HepG2 (cell line): ENCODE measurements around the gene LMF2. TPM values are rescaled to one million over a fixed set of nuclear protein-coding genes. Genes with fewer than 3 reads are reported as not detected.

ENCODE experiments used
- ATAC-seq: fragments of 200-7000 bp; cut with Tn5 transposase; 3 replicates; pipeline ENCODE4 v1.9.1; 2020; ENCODE audit warnings: mild to moderate bottlenecking, moderate library complexity
- BruUV-seq: library from RNA; stranded (reverse); fragments of 400-500 nt; replicated peaks from 2 replicates; lab custom pipeline; 2021; lab: Mats Ljungman, UMichigan
- CTCF ChIA-PET: fragments of 300-600 bp; formaldehyde crosslinking; extraction: SDS; loops from one replicate; lab custom pipeline; 2021; ENCODE audit warnings: low total read pairs, inconsistent platforms, low intra/inter-chr PET ratio; lab: Yijun Ruan, JAX
- POLR2A ChIA-PET: fragments of 350-600 bp; sonication (Branson Sonifier 250); formaldehyde crosslinking; loops from one replicate; lab custom pipeline; 2020; ENCODE audit warnings: antibody characterized with exemption, inconsistent platforms; lab: Yijun Ruan, JAX
- DNase-seq: peaks from one replicate; pipeline ENCODE4 v3.0.0-alpha.2; 2015; ENCODE audit warnings: low spot score
- FAIRE-seq: peaks from 3 replicates; lab custom pipeline; 2011; peaks lifted over from hg19 to GRCh38; lab: Jason Lieb, UNC
- H2AFZ ChIP-seq: one replicate; pipeline ENCODE4 v1.6.1; 2011; ENCODE audit warnings: low read length, inconsistent platforms
- H3K27ac ChIP-seq: fragments of 300-600 bp; 3 replicates; pipeline ENCODE4 v1.8.0; 2011; ENCODE audit warnings: mixed run types, mild to moderate bottlenecking, mixed read lengths, low read length, inconsistent platforms; ENCODE audit not compliant: insufficient read depth; ENCODE audit errors: extremely low read length
- H3K27me3 ChIP-seq, 2 experiments: fragments of 200-600 bp in 1 of 2; 2 replicates in 1 of 2; 3 replicates in 1 of 2; pipeline versions ENCODE4 v1.6.0 to v1.8.0; 2011; ENCODE audit warnings: low read length in 2 of 2, mild to moderate bottlenecking in 2 of 2, moderate library complexity in 2 of 2, inconsistent platforms in 1 of 2; ENCODE audit not compliant: insufficient read depth in 2 of 2, control insufficient read depth in 1 of 2
- H3K36me3 ChIP-seq, 2 experiments: fragments of 200-600 bp in 1 of 2; replicated peaks in 1 of 2; 2 replicates in 1 of 2; 3 replicates in 1 of 2; pipeline versions ENCODE4 v1.5.1 to v1.8.0; 2011; ENCODE audit warnings: low read length in 2 of 2, inconsistent platforms in 1 of 2; ENCODE audit not compliant: insufficient read depth in 2 of 2, control insufficient read depth in 1 of 2
- H3K4me1 ChIP-seq: 2 replicates; pipeline ENCODE4 v1.5.1; 2012; ENCODE audit warnings: low read length, inconsistent platforms; ENCODE audit not compliant: insufficient read depth
- H3K4me2 ChIP-seq: 2 replicates; pipeline ENCODE4 v1.6.0; 2011; ENCODE audit warnings: low read depth, low read length, inconsistent platforms
- H3K4me3 ChIP-seq, 3 experiments: fragments of 200-600 bp in 1 of 3; sonication (generic), shearing (Covaris generic) in 1 of 3; replicated peaks in 1 of 3; 2 replicates each; pipeline ENCODE4 v1.5.1; 2011 to 2016; ENCODE audit warnings: low read length in 3 of 3, inconsistent platforms in 2 of 3, low read depth in 2 of 3, mild to moderate bottlenecking in 2 of 3, control low read depth in 1 of 3, mixed read lengths in 1 of 3; ENCODE audit not compliant: insufficient read depth in 1 of 3
- H3K79me2 ChIP-seq: one replicate; pipeline ENCODE4 v1.6.1; 2011; ENCODE audit warnings: low read length, inconsistent platforms; ENCODE audit not compliant: insufficient read depth
- H3K9ac ChIP-seq: 2 replicates; pipeline ENCODE4 v1.6.0; 2011; ENCODE audit warnings: mild to moderate bottlenecking, low read depth, low read length, inconsistent platforms; ENCODE audit not compliant: insufficient read depth
- H3K9me3 ChIP-seq: 2 replicates; pipeline ENCODE4 v1.5.1; 2012; ENCODE audit warnings: mild to moderate bottlenecking, low read length
- H4K20me1 ChIP-seq: 2 replicates; pipeline ENCODE4 v1.6.0; 2011; ENCODE audit warnings: inconsistent platforms, mild to moderate bottlenecking, low read length, moderate library complexity; ENCODE audit not compliant: insufficient read depth
- AGO2 ChIP-seq: fragments of 200-400 bp; formaldehyde crosslinking; optimal IDR thresholded peaks from 2 replicates; pipeline ENCODE3; 2017; ENCODE audit warnings: mild to moderate bottlenecking, low read depth, low read length, moderate library complexity
- BCL6 ChIP-seq: IDR thresholded peaks from 2 replicates; pipeline ENCODE4 v1.6.1; 2016; ENCODE audit warnings: missing genetic modification reagents, missing compliant biosample characterization
- ESRRA ChIP-seq: sonication (generic); formaldehyde crosslinking; IDR thresholded peaks from 2 replicates; pipeline ENCODE4 v1.5.1; 2020; ENCODE audit warnings: mild to moderate bottlenecking, low read depth, missing genetic modification reagents
- ISL2 ChIP-seq: sonication (generic); formaldehyde crosslinking; IDR thresholded peaks from 2 replicates; pipeline ENCODE4 v1.5.0; 2020; ENCODE audit warnings: missing genetic modification reagents
- NBN ChIP-seq: fragments of 450-650 bp; conservative IDR thresholded peaks from 2 replicates; pipeline ENCODE4 v1.6.1; 2017
- NR2C2 ChIP-seq: sonication (generic); formaldehyde crosslinking; IDR thresholded peaks from 2 replicates; pipeline ENCODE4 v1.4.0; 2020; ENCODE audit warnings: missing genetic modification reagents, mild to moderate bottlenecking, moderate library complexity, borderline replicate concordance
- NR2F2 ChIP-seq: IDR thresholded peaks from 2 replicates; pipeline ENCODE4 v1.6.1; 2012; ENCODE audit warnings: low read depth, inconsistent platforms, borderline replicate concordance
- WIZ ChIP-seq: sonication (generic); formaldehyde crosslinking; IDR thresholded peaks from 2 replicates; pipeline ENCODE4 v1.5.1; 2020; ENCODE audit warnings: mild to moderate bottlenecking, missing genetic modification reagents
- ZBTB3 ChIP-seq: sonication (generic); formaldehyde crosslinking; IDR thresholded peaks from 2 replicates; pipeline ENCODE4 v1.4.0; 2020; ENCODE audit warnings: low read depth, mild to moderate bottlenecking, moderate library complexity, missing genetic modification reagents, borderline replicate concordance
- ZNF484 ChIP-seq: sonication (generic); formaldehyde crosslinking; IDR thresholded peaks from 2 replicates; pipeline ENCODE4 v1.5.1; 2020; ENCODE audit warnings: mild to moderate bottlenecking, low read depth, missing genetic modification reagents, borderline replicate concordance
- WGBS: methylation state at CpG from one replicate; pipeline ENCODE4 v1.1.6; 2017; ENCODE audit warnings: low lambda C conversion rate; 5-methylcytosine and 5-hydroxymethylcytosine counted together
- in situ Hi-C: cut with HindIII; loops from 2 replicates; pipeline ENCODE4 v1.10.0; 2017; ENCODE audit warnings: low pct_unique_long_range_greater_than_20kb; ENCODE audit not compliant: extremely low pct_ligation_motif_present
- intact Hi-C: fragments of 100-400 bp; cut with micrococcal nuclease; formaldehyde crosslinking; loops from one replicate; pipeline ENCODE4 v1.10.0; 2022; ENCODE audit not compliant: unreplicated experiment
- polyA plus RNA-seq, 8 experiments: library from polyadenylated mRNA; depleted of rRNA in 3 of 8; stranded (reverse) in 7 of 8; unstranded in 1 of 8; fragments of >200 nt; fragmentation: Illumina TruSeq in 4 of 8; extraction: Trizol in 4 of 8; gene quantifications; 2 replicates each; pipeline versions ENCODE4 v1.2.1 to v1.2.3, GENCODE V29; 2011 to 2016; ENCODE audit warnings: low read depth in 4 of 8, missing spikeins in 1 of 8, mixed read lengths in 1 of 8; ENCODE audit not compliant: insufficient read depth in 1 of 8
- total RNA-seq, 5 experiments: library from RNA; depleted of rRNA; stranded (reverse); fragments of >200 nt; fragmentation: Illumina TruSeq; extraction: Trizol; gene quantifications; 2 replicates each; pipeline ENCODE4 v1.2.3, GENCODE V29; 2016; ENCODE audit warnings: low read depth in 1 of 5

Gene LMF2
- total and polyA plus RNA-seq, 2 of the 13 experiments (the other 11 are each of a cell fraction or from before 2014, with no cell fraction given) = 23.3 to 30.6 TPM

DNA sequence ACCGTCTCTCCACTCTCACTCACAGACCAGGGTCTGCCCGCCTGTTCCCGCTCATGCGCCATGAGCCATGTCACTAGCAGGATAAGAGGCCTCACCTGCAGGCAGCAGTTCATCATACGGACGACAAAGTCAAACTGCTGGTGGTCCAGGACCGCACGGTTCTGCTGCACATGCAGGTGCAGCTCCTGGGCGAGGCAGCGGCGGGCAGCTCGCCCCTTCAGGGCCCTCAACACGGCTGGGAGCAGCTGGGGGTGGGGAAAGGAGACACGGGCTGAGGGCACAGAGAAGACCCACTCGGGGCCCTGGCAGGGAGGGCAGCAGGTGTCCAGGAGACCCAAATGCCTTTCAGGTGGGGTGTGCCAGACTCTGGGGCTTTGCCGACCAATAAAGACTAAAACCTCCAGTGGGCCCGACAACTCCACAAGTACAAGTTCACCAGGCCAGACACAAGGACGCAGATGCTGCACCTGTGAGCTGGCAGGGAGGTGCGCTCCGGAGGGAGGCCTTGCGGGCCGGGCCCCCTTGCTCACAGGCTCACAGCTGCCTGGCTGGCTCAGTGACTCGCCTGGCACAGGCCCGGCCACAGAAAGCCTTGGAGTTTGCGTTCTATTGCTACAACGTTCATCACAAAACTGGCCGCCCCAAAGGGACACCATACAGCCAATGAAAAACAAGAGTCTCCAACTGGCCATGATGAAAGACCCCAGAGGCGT lies 44.2 kb downstream of the LMF2 start:
- WGBS = 96% methylated on average over 17 of the region's 28 CpGs
- no TSS peak for BruUV-seq
- Histone ChIP-seq H3K4me1 (no peaks in the 10 kb centered on the region), H3K9me3 (no peaks in the 10 kb centered on the region), H4K20me1 (no peaks in the 10 kb centered on the region), H3K4me2 (no peak overlapping the region), H3K4me3 (no peak overlapping the region), H3K9ac (no peak overlapping the region), H3K79me2 (no peaks in the 10 kb centered on the region), H3K27me3 (no peaks in the 10 kb centered on the region), H2AFZ (no peak overlapping the region), H3K27ac (no peak overlapping the region), H3K36me3 (peaks cover 38 to 69% of the 10 kb centered on the region in 2 experiments; a peak in 4 of 5 replicates)
- intact Hi-C loops (no loop called here), in situ Hi-C loops (no loop called here)
- POLR2A ChIA-PET = no interaction called here
- no peak for FAIRE-seq
- CTCF ChIA-PET = no interaction called here
- no peak for DNase-seq
- ATAC-seq = no peak
- no peak for TF ChIP-seq BCL6
- TF ChIP-seq AGO2 = peak; percentile 55
- no peak for TF ChIP-seq ISL2 (CRISPR knock-in tag)
- TF ChIP-seq NR2C2 (CRISPR knock-in tag) = no peak

DNA sequence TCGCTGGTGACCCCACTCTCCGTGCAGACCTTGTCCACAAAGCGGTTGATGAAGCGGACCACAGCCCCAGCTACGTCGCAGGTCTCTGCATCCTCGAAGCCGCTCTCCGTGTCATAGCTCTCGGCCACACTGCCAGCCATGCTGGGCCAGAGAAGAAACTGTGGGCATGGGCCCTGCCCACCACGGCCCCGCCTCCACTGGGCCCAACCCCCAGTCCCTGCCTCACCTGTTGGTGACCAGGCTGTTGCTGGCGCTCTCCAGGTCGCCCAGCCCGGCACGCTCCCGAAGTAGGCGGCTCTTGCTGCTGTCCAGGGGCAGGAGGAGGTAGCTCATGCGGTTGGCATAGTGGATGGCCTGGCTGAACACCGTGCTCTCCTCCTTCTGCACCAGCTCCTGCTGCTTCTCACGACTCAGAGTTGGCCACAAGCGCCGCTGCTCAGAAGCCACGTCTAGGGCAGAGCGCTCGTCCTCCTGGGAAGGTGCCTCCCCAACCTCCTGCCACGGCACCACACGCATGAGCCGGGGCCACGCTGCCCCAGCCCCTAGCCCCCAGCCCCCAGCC lies 45.4 kb downstream of the LMF2 start:
- whole genome bisulfite sequencing = 95% methylated on average over 10 of the region's 30 CpGs
- no peaks in the 10 kb centered on the region for H3K27me3 ChIP-seq
- TF ChIP-seq ZNF484 (CRISPR knock-in tag) (no peak), NBN (no peak), ESRRA (CRISPR knock-in tag) (no peak), WIZ (CRISPR knock-in tag) (no peak), AGO2 (peak; percentile 21), ZBTB3 (CRISPR knock-in tag) (no peak), NR2F2 (no peak)
- TF ChIP-seq, all 625 proteins: peak for 1
- CTCF ChIA-PET = no interaction called here
- intact Hi-C loops = no loop called here
- DNase-seq (no peak), FAIRE-seq (no peak), ATAC-seq (no peak)
- in situ Hi-C loops = no loop called here
- Histone ChIP-seq H3K79me2 (no peaks in the 10 kb centered on the region), H3K4me1 (no peaks in the 10 kb centered on the region), H4K20me1 (no peaks in the 10 kb centered on the region), H3K27ac (no peak overlapping the region), H3K9me3 (no peaks in the 10 kb centered on the region), H2AFZ (no peak overlapping the region), H3K36me3 (peaks cover 37 to 73% of the 10 kb centered on the region in 2 experiments; a peak in 4 of 5 replicates), H3K4me2 (no peak overlapping the region), H3K9ac (no peak overlapping the region), H3K4me3 (no peak overlapping the region)
- POLR2A ChIA-PET = no interaction called here
- BruUV-seq = no TSS peak
